Activated CD8-positive, alpha-beta memory T cell treated with anti-CD3 and anti-CD28 coated beads, Interleukin-2, amount 50 U/mL, for 48 hours (primary cell): ENCODE measurements around the gene UBD.

Source experiments
- DNase-seq: peaks from one replicate; pipeline ENCODE4 v3.0.0-alpha.2; 2020

Gene UBD

DNA sequence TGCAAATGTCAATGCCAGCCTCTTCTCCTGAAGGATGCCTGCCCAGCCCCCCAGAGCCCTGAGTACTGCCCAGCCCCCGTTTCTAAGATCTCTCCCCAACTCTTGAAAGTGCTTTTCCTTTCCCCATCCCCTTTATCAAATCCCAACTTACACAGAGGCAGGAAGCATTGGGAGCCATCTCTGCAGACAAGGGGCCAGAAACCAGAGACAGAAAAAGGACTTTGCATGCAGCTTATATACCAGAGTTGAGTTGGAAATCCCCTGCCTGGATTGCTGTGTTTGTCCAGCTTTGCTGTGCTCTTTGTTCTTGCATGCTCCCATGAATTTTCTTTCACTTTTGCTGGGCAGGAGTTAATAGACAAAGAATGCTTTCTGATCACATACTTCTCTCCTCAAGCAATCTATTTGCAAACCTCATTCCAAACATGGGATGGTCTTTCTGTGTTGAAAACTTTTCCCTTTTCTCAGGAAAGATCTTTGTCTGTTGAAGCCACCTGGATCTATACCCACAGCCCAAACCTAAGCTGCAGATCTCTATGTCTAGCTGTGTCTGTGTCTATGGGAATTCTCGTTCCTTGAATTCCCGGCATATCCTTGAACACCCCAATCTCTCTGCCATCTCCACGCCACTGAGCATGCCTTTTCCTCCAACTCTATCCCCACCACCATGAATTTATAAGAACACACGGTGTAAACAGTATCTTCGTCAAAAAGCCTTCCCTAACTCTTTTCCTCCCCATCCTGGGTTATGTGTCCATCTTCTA, at the start of gene UBD:
UBD (minus strand) TSS at position 209 of the 764 bp plus-strand sequence; CDS start at position 178, 31 bp downstream.
- DNase-seq = no peak

DNA sequence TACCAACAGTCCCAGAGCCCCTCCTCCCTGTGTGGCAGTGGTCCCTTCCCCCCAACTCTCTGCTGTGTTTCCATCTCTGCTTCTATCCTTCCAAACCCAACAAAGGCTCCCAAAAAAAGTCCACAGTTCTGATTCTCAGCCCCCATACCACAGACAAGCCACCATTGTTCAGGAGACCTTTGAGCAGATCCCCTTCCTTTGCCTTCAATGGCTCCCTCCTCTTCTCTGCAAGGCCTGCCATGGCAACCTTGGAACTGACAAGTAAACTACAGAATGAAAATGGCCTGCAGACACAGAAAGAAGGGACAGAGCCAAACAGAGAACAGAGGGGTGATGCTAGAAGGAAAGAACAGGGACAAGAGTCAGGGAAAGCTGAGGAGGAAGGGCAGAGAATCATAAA, 48.6 kb upstream of the UBD start:
- no peak for DNase-seq

DNA sequence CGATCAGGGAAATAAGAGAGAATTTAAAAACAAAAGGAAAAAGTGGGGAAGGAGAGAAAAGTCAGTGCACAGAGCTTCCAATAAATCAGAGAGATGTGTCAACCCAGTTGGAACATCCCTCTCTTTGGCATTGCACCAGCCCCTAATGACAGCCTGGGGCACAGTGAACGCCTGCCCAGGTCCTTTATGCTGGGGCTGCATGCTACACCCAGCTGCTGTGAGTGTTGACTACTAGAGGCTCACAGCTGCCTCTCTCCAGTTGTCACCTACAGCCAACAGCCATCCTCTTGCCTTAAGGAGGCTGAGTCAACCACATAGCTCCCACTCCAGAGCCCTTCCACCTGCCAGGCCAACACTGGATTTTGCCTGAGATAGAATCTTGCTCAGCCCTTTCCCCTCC, 44.4 kb upstream of the UBD start:
- no peak for DNase-seq

DNA sequence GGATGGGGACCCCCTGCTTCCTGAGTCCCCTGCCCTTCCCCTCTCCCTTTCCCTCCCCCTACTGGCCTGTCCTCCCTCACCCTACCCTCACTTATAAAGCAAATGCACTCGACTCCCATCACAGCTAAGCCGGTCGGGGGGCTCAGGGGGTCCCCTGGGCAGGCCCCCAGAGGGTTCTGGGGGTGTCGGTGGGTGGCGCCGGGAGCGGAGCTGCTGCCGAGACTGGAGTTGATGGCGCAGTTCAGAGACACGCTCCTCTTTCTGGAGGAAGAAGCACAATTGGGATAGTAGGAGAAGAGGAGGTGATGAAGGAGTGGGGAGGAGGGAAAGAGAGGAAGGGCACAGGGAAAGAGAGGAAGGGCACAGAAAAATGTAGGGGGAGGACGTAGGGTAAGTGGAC, 43.9 kb upstream of the UBD start:
- no peak for DNase-seq

DNA sequence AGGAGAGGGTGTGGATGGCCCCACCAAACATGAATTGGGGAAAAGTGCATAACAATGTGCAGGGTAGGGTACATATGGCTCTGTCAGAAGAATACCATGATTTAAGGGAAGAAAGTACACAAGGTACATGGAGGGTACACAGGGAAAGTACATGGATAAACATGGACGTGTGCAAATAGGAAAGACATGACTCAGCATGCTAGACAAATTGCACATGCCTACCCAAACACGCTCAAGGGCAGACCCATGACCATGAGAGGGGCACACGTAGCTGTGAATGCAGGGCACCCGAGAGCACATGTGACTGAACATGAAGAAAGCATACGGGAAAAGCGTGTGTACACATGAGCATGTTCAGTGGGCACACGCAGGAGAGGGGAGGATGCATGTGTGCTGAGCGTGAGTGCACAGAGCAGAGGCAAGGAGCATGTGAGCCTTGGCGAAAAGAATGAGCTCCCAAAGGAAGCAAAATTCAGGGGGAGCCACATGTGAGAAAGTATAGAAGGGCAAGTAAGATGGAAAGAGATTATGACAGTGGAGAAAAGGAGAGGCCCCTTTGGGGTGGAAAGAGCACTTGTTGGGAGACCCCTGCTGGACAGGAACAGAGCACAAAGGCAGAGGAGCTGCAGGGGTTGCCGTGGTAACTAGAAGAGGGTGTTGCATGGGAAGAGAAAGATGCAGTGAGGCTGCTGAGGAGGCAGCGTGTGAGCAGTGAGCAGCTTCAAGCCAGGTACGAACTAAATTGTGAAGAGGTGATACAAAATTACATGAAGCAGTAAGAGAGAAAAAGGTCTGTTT, 43.2 kb upstream of the UBD start:
- no peak for DNase-seq

DNA sequence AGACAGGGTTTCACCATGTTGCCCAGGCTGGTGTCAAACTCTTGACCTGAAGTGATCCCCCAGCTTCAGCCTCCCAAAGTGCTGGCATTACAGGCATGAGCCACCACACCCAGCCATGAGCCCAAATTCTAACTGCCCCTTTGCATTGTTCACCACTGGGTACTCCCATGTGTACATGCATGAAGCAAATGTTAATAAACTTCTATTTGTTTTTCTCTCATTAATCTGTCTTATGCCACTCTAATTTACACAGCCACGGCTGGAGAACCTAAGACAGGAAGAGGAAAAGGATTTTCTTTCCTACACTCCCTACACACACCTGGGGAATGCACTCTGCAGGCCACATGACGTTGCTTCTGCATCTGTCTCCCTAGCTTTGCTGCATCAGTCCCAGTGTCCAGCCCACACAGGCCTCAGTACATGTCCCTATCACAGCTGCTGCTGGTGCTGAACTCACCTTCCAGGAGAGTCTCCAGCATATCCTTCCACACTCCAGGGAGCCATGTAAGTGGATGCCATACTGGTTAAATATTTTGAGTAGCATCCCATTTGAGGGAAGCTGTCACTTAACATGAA, 38.7 kb upstream of the UBD start:
- no peak for DNase-seq

DNA sequence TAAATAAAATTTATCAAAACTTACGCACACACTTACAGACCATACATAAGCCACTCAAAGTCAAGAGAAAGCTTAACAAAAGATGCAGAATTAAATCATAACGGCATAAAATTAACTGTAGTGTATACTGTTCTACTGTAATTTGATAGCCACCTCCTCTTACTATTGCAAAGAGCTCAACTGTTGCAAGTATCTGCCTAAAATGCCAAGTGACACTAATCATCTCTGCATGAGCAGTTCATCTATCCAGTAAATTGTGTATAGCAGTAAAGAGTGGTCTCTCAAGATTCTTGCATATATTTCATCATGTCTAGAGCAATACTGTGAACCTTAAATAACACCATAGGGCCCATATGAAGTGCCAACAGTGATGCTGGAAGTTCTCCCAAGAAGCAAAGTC, 37.7 kb upstream of the UBD start:
- DNase-seq = no peak

DNA sequence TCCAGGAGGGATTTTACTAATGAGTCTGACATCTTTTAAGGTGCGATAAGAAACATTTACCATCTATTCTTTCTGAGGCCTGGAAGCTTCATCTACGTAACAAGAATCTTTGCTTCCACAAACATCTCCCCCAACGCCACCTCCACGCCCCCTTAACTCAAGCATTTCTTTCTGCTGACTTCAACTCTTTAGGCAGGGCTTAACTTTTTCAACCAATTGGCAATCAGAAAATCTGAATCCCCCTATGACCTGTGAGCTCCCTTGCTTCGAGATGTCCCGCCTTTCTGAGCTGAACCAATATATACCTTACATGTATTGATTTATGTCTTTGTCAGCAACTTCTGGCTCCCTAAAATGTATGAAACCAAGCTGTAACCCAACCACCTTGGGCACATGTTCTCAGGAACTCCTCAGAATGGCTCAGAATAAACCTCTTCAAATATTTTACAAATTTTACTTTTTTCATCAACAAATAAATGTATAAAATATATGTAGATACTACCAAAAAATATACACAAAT, 36.9 kb upstream of the UBD start:
- DNase-seq = no peak

DNA sequence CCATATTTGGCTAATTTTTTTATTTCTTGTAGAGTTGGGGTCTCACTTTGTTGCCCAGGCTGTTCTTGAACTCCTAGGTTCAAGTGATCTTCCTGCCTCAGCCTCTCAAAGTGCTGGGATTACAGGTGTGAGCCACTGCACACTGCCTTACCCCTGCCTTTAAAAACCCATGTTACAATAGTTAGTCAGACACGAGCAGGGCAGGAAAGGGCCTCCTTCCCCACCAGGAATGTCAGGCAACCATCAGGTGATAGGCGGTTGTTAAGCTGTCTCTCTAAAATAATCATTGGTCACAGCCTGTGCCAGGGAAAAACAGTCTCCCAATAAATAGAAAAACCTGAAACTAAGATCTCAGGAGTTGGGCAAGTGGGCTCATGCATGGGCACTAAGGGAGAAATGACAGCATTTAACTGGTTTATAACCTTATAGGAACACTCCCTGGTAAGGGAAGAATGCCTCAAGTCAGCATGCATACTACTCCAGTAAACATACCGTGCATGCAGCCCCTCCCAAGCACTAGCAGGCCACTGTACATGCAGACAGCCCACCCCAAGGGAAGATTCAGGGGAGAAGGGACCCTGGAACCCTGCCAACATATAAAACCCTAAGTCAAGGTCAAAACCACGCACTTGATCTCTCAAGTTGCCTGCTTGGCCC, 33.8 kb upstream of the UBD start:
- no peak for DNase-seq

DNA sequence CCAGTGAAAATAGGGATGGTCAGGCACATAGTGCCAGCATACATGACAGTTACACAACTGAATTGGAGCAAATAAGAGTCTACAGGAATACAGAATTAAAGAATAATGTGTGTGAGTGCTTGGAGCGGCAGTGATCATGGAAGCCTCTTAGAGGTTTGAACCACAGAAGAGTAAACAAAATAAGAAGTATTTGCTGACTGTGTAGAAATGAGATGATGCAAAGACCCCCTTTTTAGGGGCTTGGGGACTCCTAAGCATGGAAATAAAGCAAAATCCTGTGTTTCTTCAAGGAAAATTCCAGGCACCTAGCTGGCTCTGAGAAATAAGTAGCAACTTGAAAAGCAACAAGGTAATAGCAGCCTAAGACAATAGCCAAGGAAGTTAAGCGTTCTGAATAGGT, 32.1 kb upstream of the UBD start:
- DNase-seq = no peak

DNA sequence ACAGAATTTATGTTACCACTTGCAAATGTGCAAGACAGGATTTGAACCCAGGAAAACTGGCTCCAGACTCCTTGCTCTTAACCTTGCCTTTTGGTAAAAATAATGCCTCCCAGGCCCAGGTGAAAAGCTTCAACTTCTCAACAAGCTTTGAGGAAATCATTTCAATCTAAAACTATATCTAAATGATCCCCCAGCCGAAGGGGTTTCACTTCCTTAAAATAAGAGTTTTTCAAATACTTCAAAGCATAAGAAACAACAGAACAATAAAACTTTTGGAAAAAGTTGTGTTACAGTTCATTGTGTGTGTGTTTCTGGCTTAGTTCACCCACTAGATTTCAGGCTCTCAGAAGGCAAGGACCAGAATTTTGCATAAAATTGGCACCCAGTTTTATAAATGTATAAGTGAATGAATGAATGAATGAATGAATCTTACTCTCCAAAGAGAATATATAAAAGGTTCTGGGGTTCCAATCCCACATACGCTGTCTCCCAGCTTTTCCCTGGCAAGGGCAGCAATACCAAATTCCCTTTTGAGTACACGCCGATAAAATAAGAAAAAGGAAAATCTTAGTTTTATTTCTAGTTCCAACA, 30.8 kb upstream of the UBD start:
- no peak for DNase-seq

DNA sequence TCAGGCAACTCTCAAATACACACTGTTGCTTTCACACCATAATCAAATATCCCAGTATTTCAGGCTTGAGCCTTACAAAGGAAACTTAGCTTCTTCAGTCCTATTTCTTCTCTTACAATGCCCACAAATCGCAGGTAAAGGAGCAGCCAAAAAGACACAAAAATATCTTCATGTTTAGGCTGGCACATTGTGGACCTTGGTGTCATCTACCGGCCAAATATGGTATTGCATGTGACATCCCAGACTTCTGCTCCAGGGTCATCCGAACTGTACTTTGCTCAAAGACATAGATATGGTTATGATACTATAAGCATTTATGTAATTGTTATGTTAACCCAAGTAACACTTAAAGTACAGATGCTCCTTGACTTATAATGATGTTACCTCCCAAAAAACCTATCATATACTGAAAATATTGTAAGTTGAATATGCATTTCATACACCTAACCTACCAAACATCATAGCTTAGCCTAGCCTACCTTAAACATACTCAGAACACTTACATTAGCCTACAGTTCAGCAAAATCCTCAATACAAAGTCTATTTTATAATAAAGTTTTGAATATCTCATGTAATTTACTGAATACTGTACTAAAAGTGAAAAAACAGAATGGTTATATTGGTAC, 30.0 kb upstream of the UBD start:
- peak; percentile 60 for DNase-seq

DNA sequence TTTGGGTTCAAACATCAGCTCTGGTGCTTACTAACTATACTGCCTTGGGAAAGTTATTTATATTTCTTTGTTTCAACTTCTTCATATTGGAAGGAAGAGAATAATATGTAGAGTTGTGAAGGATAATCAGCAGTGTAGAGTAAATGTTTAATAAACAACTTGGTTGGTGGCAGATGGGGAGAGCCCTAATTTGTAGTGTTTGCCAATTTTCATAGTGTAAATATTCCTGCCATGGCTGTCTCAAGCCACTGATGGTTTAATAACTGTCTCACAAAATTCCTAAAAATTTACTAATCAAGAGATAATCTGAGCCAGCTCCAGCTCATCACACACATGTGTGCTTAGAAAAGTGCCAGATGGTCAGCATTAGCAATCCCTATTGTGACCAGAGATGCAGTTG, 25.3 kb upstream of the UBD start, which contains the start of gene OR2H2:
OR2H2 (plus strand) TSS at position 301 of the 400 bp plus-strand sequence. CDS start 2,824 bp downstream, outside the sequence.
- DNase-seq = no peak

DNA sequence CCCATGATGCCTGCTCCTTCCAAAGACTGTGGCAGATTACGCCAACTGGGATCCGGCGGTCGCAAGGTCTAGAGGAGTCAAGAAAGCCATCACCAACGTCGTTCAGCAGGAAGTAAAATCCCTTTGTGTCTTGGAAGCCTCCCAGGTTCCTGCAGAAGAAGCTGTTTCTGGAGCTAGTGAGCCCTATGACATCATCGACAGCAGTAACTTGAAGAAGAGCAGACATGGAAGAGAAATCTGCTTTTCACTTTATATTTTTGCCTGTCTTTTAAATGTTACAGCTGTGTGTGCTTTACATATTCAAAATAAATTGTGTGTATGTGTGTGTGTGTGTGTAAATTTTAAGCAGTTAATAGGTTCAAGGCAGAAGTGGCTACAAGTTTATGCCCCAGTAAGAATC, 18.0 kb upstream of the UBD start:
- no peak for DNase-seq

DNA sequence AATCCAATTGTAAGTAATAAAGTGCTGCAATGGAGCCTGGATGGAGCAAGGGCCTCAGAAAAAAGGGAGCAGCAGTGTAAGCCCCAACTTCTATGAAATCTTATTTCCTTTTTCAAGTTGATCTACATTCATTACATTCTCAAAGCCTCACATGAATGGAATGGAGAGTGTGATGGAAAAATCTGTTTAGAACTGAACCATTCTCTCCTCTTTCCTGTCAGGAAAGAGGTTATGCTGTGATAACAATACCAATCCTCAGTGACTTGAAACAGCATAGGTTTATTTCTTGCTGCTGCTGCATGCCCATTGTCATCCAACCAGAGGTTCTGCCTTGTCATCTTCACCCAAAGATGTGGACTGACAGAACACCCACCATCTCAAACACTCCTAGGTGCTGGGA, 16.5 kb upstream of the UBD start:
- no peak for DNase-seq

DNA sequence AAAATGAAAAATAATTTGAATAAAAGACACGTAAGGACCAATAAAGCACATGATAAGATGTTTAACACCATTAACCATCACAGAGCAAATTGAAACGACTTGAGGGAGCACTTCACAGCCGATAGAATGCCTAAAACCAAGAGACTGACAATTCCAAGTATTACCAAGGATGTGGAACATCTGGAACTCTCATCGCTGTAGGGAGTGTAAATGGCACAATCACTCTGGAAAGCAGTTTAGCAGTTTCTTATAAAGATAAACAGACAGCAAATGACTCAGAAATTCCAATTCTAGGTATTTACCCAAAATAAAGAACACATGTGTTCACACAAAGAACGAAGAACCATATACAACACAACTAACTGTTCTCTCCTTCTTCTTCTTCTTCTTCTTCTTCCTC, 8.5 kb upstream of the UBD start:
- DNase-seq = no peak

DNA sequence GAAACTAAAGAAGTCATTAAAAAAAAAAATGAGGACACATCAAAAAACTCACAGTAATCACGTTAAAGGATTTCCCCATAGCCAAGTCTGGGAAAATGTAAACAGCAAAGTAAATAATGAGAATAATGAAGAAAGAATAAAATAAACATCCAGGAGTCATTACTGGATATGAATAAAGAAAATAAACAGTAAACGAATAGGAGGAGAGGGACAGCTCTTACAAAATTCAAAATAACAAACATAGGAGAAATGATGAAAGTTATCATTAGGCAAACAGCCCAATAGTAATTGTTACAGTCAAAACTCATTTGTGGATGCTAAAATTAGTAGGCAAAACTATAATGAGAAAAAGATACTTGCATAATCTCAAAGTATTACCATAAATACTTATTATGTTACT, 8.0 kb upstream of the UBD start:
- DNase-seq = no peak

DNA sequence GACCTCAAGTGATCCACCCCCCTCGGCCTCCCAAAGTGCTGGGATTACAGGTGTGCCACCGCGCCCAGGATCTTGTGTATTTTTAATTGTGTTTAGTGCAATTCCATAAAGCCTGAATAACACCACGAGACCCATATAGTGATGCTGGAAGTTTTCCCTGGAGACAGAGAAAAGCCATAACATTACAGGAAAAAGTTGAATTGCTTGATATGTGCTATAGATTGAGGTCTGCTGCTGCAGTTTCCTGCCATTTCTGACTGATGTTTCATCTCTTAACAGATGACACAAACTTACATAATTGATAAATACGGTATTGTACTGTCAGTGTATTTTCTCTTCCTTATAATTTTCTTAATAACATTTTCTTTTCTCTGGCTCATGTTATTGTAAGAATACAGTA, 7.3 kb upstream of the UBD start:
- no peak for DNase-seq

DNA sequence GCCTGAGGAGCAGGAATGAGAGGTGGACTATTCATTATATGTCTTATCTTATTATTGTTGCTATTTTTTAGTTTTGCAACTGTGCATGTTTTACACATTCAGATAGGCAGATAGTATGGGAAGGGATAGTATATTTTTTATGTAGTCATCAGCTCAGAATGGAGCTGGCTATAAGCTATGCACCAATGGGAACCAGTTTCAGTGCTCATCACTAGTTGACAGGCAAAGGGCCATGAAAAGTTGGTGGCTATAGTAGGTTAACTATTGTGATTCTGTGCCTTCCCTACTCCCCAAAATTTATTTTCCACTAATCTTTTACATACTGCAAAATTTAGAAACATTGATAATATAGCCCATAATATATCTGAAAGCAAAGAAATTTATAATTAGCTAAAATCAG, 5.3 kb upstream of the UBD start:
- DNase-seq = no peak

DNA sequence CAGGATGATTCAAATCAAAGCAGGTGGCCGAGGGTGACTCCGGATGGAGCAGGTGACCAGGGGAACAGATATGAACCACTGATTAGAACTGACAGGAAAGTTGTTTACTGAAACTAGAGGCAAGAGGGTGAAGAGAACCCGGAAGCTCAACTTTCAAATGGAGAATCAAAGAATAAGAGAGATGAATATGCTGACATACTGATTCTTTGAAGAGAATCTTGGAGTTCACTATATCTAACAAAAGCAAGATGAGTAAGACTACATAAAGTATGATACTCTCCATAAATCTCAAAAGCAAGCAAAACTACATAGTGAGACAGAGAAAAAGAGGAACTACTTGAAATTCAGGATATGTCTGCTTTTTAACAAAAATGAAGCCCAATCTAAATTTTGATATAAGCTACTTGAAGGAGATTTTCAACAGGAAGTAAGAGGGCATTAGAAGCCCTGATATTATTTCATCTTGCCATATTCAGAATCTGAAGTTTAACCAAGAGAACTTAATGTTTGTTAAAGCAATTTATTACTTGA, 4.0 kb upstream of the UBD start:
- DNase-seq = no peak

DNA sequence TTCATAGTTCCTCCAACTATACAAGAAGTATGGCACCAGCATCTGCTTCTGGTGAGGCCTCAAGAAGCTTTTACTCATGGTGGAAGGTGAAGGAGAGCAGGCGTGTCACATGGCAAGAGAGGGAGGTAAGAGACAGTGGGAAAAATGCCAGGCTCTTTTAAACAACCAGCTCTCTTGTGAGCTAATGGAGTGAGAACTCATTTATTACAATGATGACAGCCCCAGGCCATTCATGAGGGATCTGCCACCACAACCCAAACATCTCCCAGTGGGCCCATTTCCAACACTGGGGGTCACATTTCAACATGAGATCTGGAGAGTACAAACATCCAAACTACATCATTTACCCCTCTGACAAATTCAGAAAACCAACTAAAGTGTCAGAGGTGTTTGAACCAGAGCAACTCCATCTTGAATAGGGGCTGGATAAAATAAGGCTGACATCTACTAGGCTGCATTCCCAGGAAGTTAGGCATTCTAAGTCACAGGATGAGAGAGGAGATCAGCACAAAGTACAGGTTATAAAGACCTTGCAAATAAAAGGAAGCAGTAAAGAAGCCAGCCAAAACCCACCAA, 2.2 kb upstream of the UBD start:
- DNase-seq = no peak

DNA sequence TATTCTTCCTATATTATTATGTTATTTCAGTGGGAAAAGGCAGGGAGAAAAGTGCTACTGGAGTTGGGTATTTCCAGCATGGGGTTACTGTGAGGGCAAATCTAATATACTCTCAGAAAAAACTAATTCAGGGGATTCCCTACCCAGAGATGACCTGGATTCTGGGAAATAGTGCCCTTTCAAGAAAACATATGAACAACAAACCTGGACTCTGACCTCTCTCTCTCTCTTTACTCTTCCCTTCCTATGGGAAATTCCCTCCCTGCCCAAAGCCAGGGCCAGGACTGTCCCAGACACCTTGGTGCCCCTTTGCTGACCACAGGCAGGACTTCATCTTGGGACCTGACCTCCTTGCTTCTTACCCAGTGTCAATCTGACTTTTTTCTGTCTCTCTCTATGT, 1.6 kb upstream of the UBD start:
- DNase-seq = no peak
